Fibroblast of lung (primary cell): Measurements from ENCODE around the gene BZW2.

Experiments used
- EZH2 ChIP-seq: IDR thresholded peaks from 2 replicates; pipeline ENCODE4 v1.5.1; 2012; ENCODE audit warnings: low read length, control low read depth, mild to moderate bottlenecking; ENCODE audit errors: missing control alignments
- TF ChIP-seq, protein P1 (sequence below), 2 donors: IDR thresholded peaks in 1 of 2; conservative IDR thresholded peaks in 1 of 2; 1 replicate in 1 of 2; 2 replicates in 1 of 2; pipeline ENCODE4 v1.5.1; 2011 to 2012; ENCODE audit warnings: low read length in 2 of 2, control low read depth in 1 of 2, inconsistent platforms in 1 of 2, low read depth in 1 of 2, mild to moderate bottlenecking in 1 of 2

DNA sequence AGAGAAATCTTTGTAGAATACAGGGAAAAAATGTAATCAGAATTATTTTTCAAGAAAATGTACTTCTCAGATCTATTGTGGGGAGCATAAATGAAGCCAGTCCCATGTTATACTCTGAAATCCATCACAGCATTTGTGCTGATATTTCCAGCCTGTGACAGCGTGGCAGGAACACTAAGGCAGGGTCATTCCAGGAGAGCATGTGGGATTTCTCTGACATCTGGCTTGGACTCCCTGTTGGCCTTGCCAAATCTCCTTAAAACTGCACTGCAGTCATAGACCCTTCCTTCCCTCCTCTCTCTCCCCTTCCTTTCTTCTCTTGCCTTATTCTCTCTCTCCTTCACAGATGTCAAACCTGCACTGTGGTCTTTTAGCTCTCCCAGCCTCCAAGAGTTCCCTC, 101.1 kb downstream of the BZW2 start:
- TF ChIP-seq, protein P1, sequence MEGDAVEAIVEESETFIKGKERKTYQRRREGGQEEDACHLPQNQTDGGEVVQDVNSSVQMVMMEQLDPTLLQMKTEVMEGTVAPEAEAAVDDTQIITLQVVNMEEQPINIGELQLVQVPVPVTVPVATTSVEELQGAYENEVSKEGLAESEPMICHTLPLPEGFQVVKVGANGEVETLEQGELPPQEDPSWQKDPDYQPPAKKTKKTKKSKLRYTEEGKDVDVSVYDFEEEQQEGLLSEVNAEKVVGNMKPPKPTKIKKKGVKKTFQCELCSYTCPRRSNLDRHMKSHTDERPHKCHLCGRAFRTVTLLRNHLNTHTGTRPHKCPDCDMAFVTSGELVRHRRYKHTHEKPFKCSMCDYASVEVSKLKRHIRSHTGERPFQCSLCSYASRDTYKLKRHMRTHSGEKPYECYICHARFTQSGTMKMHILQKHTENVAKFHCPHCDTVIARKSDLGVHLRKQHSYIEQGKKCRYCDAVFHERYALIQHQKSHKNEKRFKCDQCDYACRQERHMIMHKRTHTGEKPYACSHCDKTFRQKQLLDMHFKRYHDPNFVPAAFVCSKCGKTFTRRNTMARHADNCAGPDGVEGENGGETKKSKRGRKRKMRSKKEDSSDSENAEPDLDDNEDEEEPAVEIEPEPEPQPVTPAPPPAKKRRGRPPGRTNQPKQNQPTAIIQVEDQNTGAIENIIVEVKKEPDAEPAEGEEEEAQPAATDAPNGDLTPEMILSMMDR (conservative IDR thresholded peaks at IDR 0.05 in 1 of 2, IDR thresholded peaks at IDR 0.05 in 1 of 2; ENCODE audit: low read depth in 1 of 2, low read length in 2 of 2): no peak
- no peak for TF ChIP-seq EZH2
